Measurements from ENCODE around the gene CCNH.
A peak's percentile ranks its signal among the peaks of the same experiment; 100 is the strongest.

The CCNH gene

DNA sequence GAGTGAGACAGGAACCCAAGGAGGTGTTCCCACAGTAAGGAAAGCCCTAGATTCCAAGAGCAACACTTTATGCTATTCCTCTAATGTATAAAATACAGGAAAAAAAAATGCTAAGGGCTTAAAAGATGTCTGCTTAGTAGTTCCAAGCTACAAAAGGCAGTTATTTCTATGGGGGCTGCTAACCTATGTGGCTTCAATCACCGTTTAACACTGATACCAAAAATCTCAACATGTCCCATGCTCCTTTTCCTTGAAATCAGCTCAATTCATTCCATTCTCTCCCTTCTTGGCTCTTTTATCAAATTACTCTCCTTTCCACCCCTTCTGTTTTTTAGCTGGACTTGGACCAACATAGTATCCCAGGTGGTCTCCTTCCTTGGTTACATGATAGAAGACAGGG, 20.6 kb downstream of the CCNH start:
- no peak for ATAC-seq
- peak overlapping the region; percentile 35 to 84 for H3K27ac Mint-ChIP-seq
- DNase-seq, result no peak

DNA sequence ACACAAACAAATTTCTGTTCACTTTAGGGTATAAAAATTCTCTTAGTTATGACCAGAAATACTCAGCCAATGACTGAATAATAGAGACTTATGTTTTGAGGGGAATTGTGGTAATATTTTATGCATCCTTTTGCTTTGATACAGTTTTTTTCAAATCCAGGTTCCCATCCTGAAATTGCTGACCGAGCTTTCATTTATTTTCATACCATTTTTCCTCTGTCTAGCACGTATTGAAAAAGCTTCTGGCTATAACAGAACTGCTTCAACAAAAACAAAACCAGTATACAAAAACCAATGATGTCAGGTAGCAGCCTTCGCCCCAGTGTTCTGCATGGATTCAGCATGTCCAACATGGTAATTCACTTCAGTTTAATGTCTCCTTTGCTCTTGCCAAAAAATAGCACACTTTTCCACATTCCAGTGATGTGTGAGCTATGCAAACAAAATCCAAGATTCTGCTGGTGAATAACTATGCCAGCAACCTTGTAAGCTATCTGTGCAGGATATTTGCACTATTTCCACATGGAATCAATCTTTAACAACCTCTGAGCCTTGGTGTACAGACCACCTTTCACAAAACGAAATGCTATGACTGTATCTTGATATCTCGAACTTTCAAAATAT, 22.0 kb downstream of the CCNH start:
- Mint-ChIP-seq H3K9me3 (no peaks in the 10 kb centered on the region), H3K27me3 (no peaks in the 10 kb centered on the region), H3K4me3 (no peak overlapping the region), H3K27ac (peak overlapping the region; percentile 34 to 81), H3K4me1 (peaks cover 19% of the 10 kb centered on the region)
- ATAC-seq (no peak), DNase-seq (no peak)

More for the DNA sequence above, 20.6 kb downstream of the CCNH start:
- Mint-ChIP-seq H3K4me1 (peaks cover 30% of the 10 kb centered on the region), H3K27me3 (no peaks in the 10 kb centered on the region), H3K9me3 (no peaks in the 10 kb centered on the region), H3K4me3 (no peak overlapping the region)

DNA sequence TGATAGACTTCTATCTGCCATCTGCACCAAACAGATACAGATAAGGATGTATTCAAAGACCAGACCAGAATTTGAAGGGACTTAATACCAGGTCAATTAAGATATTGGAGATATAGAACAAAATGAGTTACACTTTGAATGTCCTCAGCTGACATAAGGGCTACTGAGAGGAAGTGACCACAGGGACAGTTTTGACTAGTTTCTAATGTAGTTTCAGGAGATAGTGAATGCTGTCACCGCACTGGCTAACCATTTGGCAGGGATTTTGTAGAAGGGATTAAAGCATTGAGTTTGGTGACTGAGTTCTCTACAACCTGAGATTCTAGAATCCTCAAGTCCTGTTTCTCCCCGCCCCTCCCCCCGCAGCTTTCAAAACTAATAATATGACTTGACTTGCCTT, 22.7 kb downstream of the CCNH start:
- H3K27ac Mint-ChIP-seq, result no peak overlapping the region

DNA sequence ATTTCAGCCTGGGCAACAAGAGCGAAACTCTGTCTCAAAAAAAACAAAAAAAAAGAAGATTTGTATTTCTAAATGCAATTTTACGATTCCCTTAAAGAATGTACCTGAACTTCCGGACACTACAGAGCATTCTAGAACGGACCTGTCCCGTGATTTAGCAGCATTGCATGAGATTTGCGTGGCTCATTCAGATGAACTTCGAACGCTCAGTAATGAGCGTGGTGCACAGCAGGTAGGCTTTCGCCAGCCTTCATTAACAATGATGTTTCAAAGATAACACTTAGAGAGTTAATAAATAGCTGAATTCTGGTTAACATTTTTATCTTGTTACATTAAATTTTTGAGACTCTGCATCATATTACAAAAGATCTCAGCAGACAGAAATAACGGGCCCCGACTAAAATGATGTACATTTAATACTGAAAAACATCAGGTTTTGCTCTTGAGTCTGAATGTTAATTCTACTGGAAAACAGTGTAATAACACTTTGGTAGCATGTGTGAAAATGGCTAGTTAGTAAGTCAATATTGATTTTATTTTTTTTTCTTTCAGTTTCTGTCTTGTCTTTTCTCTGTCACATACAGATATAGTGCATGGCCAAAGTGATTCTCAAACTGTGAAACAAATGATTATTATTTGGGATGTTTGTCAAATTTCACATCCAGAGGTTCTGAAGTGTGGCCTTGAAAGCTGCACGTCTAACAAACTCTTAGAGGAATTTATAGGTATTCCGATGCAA, 23.3 kb downstream of the CCNH start:
- Mint-ChIP-seq H3K4me1 (peaks cover 13% of the 10 kb centered on the region), H3K27me3 (no peaks in the 10 kb centered on the region)

More for the DNA sequence above, 22.7 kb downstream of the CCNH start:
- peaks cover 15% of the 10 kb centered on the region for H3K4me1 Mint-ChIP-seq
- DNase-seq, result no peak
- peak; percentile 42 for ATAC-seq
- H3K27me3 Mint-ChIP-seq, result no peaks in the 10 kb centered on the region
- no peaks in the 10 kb centered on the region for H3K9me3 Mint-ChIP-seq
- H3K4me3 Mint-ChIP-seq, result no peak overlapping the region

DNA sequence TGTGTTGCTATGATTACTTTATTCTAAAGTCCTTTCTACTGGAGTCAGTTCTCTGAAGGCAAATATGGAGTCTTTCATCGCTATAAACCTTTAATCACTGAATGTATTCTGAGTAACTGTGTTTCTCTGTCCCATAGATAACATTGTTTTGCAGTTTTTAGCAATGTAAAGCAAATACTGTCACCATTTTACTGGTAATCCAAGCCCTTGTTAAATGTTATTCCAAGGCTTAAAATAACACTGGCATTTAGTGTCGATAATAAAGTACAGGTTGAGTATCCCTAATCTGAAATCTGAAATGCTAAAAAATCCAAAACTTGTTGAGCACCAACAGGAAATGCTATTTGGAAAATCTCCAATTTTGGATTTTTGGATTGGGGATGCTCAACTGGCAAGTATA, 24.6 kb downstream of the CCNH start:
- DNase-seq (no peak), ATAC-seq (no peak)
- Mint-ChIP-seq H3K27me3 (no peaks in the 10 kb centered on the region), H3K27ac (no peak overlapping the region), H3K4me1 (peaks cover 13% of the 10 kb centered on the region), H3K9me3 (no peaks in the 10 kb centered on the region), H3K4me3 (no peak overlapping the region)

More for the DNA sequence above, 23.3 kb downstream of the CCNH start:
- Mint-ChIP-seq H3K27ac (no peak overlapping the region), H3K9me3 (no peaks in the 10 kb centered on the region), H3K4me3 (no peak overlapping the region)
- DNase-seq (no peak), ATAC-seq (no peak)

DNA sequence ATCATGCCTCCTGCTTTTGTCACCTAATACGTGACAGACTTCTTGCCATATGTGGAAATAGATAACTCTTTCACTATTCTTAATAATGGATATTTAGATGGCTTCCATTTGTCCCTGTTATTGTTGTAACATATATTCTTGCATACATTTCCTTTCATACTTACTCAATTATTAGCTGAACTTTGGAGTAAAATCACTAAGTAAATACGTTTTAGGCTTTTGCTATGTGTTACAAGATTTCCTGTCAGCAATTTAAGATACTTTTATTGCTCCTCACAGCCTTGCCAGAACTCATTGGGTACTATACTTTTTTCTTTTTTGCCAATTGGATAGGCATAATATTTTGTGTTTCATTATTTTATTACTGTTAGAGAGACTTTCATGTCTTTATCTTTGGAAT, 26.9 kb downstream of the CCNH start:
- no peak overlapping the region for H3K4me3 Mint-ChIP-seq
- H3K27me3 Mint-ChIP-seq, result no peaks in the 10 kb centered on the region
- peaks cover 6% of the 10 kb centered on the region for H3K4me1 Mint-ChIP-seq
- no peak overlapping the region for H3K27ac Mint-ChIP-seq
- ATAC-seq, result no peak
- no peaks in the 10 kb centered on the region for H3K9me3 Mint-ChIP-seq
- DNase-seq, result no peak

DNA sequence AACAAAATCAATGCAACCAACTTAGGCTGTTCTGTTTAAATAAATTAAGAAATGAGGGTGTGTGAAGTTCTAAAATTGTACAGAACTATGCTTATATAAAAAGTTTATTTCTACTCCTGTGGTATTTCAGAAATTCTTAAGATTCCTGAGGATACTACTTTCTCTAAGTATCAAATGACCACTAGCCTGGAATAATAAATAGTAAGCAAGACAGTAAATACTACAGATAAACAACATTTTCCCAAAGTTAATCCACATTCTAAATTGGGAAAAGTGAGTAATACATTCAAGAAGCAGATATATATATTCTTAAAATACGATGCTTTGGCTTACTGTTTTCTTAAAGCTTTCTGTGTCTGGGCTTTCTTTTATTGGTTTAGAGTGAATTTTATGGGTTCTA, 29.5 kb downstream of the CCNH start:
- Mint-ChIP-seq H3K4me1 (no peaks in the 10 kb centered on the region), H3K4me3 (no peak overlapping the region), H3K27ac (no peak overlapping the region), H3K9me3 (no peaks in the 10 kb centered on the region), H3K27me3 (no peaks in the 10 kb centered on the region)
- DNase-seq, result no peak
- ATAC-seq, result no peak

DNA sequence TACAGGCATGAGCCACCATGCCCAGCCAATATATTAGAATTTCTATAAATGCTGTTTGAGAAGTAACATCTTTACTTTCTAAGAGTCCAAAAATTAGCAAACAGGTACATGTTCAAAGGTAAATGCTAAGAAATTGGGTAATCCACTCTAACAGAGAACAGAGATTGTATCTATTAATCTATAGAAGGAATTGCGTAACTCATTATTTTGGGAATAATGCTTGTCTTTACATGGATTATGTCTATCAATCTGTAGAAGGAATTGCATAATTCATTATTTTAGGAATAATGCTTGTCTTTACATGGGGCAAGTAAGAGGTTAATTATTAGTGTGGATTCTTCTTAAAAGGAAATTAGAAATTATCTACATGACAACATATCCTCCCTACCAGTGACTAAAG, 30.5 kb downstream of the CCNH start:
- DNase-seq (no peak), ATAC-seq (no peak)
- Mint-ChIP-seq H3K4me3 (no peak overlapping the region), H3K9me3 (no peaks in the 10 kb centered on the region), H3K27me3 (no peaks in the 10 kb centered on the region), H3K4me1 (no peaks in the 10 kb centered on the region), H3K27ac (no peak overlapping the region)

DNA sequence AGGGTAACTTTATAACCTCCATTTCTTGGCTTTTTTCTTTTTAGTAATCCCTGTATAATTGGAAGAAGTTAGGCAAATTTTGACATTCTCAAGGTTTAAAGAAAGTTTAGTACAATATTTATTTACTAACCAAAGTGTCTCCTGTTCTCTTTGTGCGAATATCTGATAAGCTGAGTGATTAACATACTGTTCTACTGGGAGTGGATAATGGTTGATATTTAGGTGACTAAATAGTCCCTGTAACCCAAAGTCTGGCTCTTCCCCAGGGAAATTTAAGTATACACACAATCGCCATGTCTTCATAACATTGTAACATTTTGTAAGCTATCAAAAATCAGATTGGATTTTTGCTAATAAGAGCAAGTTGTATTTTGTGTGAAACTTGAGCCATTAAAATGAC, 40.0 kb downstream of the CCNH start:
- H3K9me3 Mint-ChIP-seq, result no peaks in the 10 kb centered on the region
- DNase-seq (no peak), ATAC-seq (no peak)
- H3K27ac Mint-ChIP-seq, result no peak overlapping the region
- no peak overlapping the region for H3K4me3 Mint-ChIP-seq
- H3K27me3 Mint-ChIP-seq, result no peaks in the 10 kb centered on the region
- no peaks in the 10 kb centered on the region for H3K4me1 Mint-ChIP-seq

DNA sequence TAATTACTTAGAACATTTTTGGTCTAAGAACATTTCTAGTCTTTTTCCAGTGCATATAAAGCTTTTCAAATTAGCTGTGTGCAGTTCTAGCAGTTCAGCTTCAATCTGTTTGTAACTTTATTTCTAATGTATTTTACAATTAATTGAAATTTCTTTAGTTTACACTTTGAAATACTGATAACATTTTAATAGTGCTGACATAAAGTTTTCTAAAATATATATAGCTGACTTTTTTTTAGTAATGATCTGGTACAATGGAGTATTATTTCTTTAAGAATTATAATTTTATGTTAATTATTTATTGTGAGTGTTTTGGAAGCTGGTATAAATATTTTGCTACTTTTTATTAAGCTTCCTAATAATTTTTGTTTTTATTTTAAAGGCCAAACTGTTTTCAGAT, 43.3 kb downstream of the CCNH start:
- Mint-ChIP-seq H3K27ac (no peak overlapping the region), H3K4me3 (no peak overlapping the region), H3K4me1 (peaks cover 6% of the 10 kb centered on the region), H3K27me3 (no peaks in the 10 kb centered on the region), H3K9me3 (no peaks in the 10 kb centered on the region)
- DNase-seq, result no peak
- no peak for ATAC-seq

DNA sequence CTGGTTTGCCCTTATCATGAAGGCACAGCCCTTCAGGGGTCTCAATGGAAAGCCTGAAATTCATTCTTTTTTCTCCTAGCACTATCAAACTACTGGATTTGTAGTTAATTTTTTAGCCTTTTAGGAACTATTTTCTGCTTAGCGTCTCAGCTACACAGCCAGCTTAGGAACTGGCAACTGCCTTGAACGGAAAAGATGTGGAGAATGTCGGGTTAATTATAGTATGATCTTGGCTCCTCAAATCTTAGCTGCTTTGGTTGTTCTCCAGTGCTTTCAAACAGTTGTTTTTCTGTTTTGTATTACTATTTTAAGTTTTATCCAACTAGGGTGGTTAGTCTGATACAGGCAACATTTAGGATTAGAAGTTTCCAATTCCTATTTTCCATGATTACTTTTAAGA, 44.1 kb downstream of the CCNH start:
- no peak overlapping the region for H3K27ac Mint-ChIP-seq
- DNase-seq (no peak), ATAC-seq (no peak)
- peaks cover 9% of the 10 kb centered on the region for H3K4me1 Mint-ChIP-seq
- no peaks in the 10 kb centered on the region for H3K9me3 Mint-ChIP-seq
- no peaks in the 10 kb centered on the region for H3K27me3 Mint-ChIP-seq
- H3K4me3 Mint-ChIP-seq, result no peak overlapping the region

DNA sequence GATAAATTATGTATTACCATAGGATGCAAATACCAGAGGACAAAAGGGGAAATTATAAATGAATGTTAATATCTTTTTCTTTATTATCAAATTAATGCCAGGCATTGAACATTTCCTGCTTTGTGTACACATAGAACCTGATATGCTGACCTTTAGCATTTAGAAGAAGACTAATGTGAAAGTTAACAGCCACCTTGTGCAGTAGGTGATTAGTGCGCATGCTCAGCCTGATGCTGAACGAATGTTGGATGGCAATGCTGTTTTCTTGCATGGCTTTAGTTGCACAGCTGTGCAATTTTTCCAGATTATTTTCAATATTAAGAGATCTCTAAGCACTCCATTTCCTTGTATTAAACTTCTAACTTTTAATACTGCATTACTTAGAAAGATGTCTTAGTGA, 45.5 kb downstream of the CCNH start:
- Mint-ChIP-seq H3K27me3 (no peaks in the 10 kb centered on the region), H3K4me3 (no peak overlapping the region), H3K4me1 (peaks cover 9% of the 10 kb centered on the region), H3K27ac (no peak overlapping the region), H3K9me3 (no peaks in the 10 kb centered on the region)
- ATAC-seq (no peak), DNase-seq (no peak)

DNA sequence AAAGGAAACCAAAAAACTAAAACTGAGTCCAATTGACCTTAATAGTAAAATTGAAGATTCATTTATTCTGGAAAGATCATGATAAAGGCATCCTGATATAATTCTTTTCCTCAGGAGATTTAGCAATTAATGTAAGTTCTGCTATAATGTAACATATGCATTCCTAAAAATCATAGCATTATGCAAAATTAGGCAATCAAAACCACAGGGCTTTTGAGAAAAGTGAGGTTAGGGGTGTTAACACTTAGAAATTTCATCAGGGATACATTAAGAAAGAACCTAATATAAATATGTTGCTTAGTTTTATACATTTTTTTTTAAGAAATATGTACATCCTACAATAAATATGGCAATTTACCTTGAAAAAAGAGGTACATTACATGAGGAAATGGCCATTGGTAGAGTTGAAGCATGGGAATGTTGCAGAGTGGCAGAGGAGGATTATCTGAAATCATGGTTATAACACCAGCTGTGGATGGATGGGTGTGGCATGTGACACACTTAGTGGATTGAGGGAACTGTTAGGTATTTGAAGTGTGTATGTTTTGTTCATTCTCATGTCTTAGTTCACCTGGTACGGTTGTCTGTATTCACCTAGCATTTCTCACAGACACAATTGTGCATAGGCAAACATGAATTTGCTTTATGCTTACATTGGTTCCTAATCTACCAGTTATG, 51.1 kb downstream of the CCNH start:
- DNase-seq, result no peak
- Mint-ChIP-seq H3K4me3 (no peak overlapping the region), H3K27me3 (no peaks in the 10 kb centered on the region), H3K9me3 (no peaks in the 10 kb centered on the region), H3K27ac (no peak overlapping the region), H3K4me1 (peaks cover 19% of the 10 kb centered on the region)
- ATAC-seq, result no peak

DNA sequence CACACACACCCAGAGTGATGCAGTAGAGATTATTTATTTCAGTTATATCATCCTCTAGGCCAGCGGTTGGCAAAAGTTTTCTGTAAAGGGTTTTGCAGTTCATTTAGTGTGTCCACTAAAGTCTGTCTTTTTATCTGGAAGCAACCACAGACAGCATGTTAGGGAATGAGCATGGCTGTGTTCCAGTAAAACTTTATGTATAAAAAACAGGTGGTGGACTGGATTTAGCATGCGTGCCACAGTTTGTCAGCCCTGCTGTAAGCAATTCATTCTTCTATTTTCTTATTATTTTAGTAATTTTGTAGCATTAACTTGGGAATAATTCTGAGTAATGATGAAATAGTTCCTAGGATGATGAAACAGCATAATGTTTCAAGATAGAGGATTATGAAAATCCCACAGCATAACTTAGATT, 51.7 kb downstream of the CCNH start:
- Mint-ChIP-seq H3K4me1 (peaks cover 19% of the 10 kb centered on the region), H3K27ac (no peak overlapping the region)
- ATAC-seq, result no peak

DNA sequence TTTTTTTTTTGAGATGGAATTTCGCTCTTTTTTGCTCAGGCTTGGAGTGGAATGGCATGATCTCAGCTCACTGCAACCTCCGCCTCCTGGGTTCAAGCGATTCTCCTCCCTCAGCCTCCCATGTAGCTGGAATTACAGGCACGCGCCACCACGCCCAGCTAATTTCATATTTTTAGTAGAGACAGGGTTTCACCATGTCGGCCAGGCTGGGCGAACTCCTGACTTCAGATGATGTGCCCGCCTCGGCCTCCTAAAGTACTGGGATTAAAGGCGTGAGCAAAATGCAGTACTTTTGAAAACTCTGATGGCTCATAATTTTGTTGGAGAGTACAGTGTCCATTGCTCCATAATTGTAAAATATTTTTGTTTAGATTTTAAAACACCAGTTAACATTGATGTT, 52.6 kb downstream of the CCNH start:
- Mint-ChIP-seq H3K27ac (no peak overlapping the region), H3K4me3 (no peak overlapping the region), H3K27me3 (no peaks in the 10 kb centered on the region), H3K9me3 (no peaks in the 10 kb centered on the region), H3K4me1 (peaks cover 19% of the 10 kb centered on the region)
- DNase-seq, result no peak
- ATAC-seq, result no peak

More for the DNA sequence above, 51.7 kb downstream of the CCNH start:
- H3K4me3 Mint-ChIP-seq, result no peak overlapping the region
- DNase-seq, result no peak
- H3K27me3 Mint-ChIP-seq, result no peaks in the 10 kb centered on the region
- no peaks in the 10 kb centered on the region for H3K9me3 Mint-ChIP-seq

DNA sequence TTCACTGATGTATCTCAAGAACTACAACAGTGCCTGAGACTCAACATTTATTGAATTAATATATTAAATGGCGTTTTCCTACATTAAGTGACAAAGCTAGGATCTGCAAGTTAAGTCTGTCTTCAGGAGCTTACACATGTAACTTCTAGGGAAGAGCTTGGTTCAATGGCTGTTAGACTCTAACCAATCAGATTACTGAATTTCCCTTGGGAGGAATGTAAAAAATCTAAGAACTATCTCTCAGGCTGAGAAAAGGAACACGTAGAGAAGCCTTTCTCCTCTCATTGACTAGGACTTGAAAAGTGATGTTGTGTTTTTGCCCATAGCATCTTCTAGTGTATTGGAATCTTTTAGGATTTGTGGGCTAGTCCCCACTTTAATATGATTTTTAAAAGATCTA, 53.6 kb downstream of the CCNH start:
- H3K27ac Mint-ChIP-seq, result no peak overlapping the region
- no peak overlapping the region for H3K4me3 Mint-ChIP-seq

More for the DNA sequence above, 53.6 kb downstream of the CCNH start:
- ATAC-seq (no peak), DNase-seq (no peak)
- Mint-ChIP-seq H3K4me1 (peaks cover 19% of the 10 kb centered on the region), H3K9me3 (no peaks in the 10 kb centered on the region), H3K27me3 (no peaks in the 10 kb centered on the region)

Data from stimulated activated naive CD8-positive, alpha-beta T cell treated with anti-CD3 and anti-CD28 coated beads, Interleukin-15, amount 100 ng/mL, for 72 hours (primary cell).